ENCODE data around the gene SDE2.
A peak's percentile ranks its signal among the peaks of the same experiment; 100 is the strongest.
"Not testable (repeated sequence)": the region's sequence is repeated elsewhere in the genome, so short reads cannot be mapped to it uniquely, and the experiment has no call there.

Gene SDE2

GRCh38 chr1:226002667-226003501, 3.7 kb upstream of the SDE2 start:
- H3K4me2 ChIP-seq (ENCODE audit: low read depth, low read length, poor library complexity, severe bottlenecking) = no peak overlapping the region
- no peak overlapping the region for H3K9ac ChIP-seq (ENCODE audit: low read length)
- peaks cover 13% of the 10 kb centered on the region for H3K79me2 ChIP-seq (ENCODE audit: insufficient read depth, low read length)

GRCh38 chr1:226001963-226002666, 3.0 kb upstream of the SDE2 start:
- Histone ChIP-seq H3K4me3 (ENCODE audit: insufficient read depth, low read length, poor library complexity, severe bottlenecking) (no peak overlapping the region), H2AFZ (ENCODE audit: low read depth, low read length, severe bottlenecking) (peak overlapping the region; percentile 20), H3K9me3 (ENCODE audit: insufficient read depth, low read length) (no peaks in the 10 kb centered on the region), H3K36me3 (ENCODE audit: low read length) (no peaks in the 10 kb centered on the region), H3K4me2 (ENCODE audit: low read depth, low read length, poor library complexity, severe bottlenecking) (no peak overlapping the region), H3K79me2 (ENCODE audit: insufficient read depth, low read length) (peaks cover 20% of the 10 kb centered on the region), H3K27me3 (ENCODE audit: low read length) (no peaks in the 10 kb centered on the region), H3K9ac (ENCODE audit: low read length) (no peak overlapping the region), H4K20me1 (ENCODE audit: low read depth, low read length) (no peaks in the 10 kb centered on the region), H3K27ac (ENCODE audit: low read depth, low read length) (no peak overlapping the region), H3F3A (ENCODE audit: insufficient read depth) (peaks cover 10% of the 10 kb centered on the region), H3K9me2 (replicated peaks; ENCODE audit: insufficient read depth, low read length) (no peaks in the 10 kb centered on the region)
- no peak for TF ChIP-seq CTCF (IDR thresholded peaks at IDR 0.05; ENCODE audit: insufficient read depth, low read length, poor library complexity, severe bottlenecking)
- no peak for TF ChIP-seq EZH2phosphoT487 (conservative IDR thresholded peaks at IDR 0.05; ENCODE audit: low read length)

More at GRCh38 chr1:226002667-226003501, 3.7 kb upstream of the SDE2 start:
- no peak for TF ChIP-seq EZH2phosphoT487 (conservative IDR thresholded peaks at IDR 0.05; ENCODE audit: low read length)
- TF ChIP-seq CTCF (IDR thresholded peaks at IDR 0.05; ENCODE audit: insufficient read depth, low read length, poor library complexity, severe bottlenecking) = no peak
- no peaks in the 10 kb centered on the region for H3K9me3 ChIP-seq (ENCODE audit: insufficient read depth, low read length)
- H3K27ac ChIP-seq (ENCODE audit: low read depth, low read length) = no peak overlapping the region
- H3F3A ChIP-seq (ENCODE audit: insufficient read depth) = peaks cover 6% of the 10 kb centered on the region; the same call in 1 of the 2 replicates
- no peaks in the 10 kb centered on the region for H4K20me1 ChIP-seq (ENCODE audit: low read depth, low read length)
- peak overlapping the region; percentile 20 for H2AFZ ChIP-seq (ENCODE audit: low read depth, low read length, severe bottlenecking)
- H3K9me2 ChIP-seq (replicated peaks; ENCODE audit: insufficient read depth, low read length) = no peaks in the 10 kb centered on the region
- no peaks in the 10 kb centered on the region for H3K36me3 ChIP-seq (ENCODE audit: low read length)
- H3K27me3 ChIP-seq (ENCODE audit: low read length) = no peaks in the 10 kb centered on the region
- H3K4me3 ChIP-seq (ENCODE audit: insufficient read depth, low read length, poor library complexity, severe bottlenecking) = no peak overlapping the region

- Histone ChIP-seq H3K9me3 (ENCODE audit: insufficient read depth, low read length) (no peaks in the 10 kb centered on the region), H3K9me2 (replicated peaks; ENCODE audit: insufficient read depth, low read length) (no peaks in the 10 kb centered on the region), H3K79me2 (ENCODE audit: insufficient read depth, low read length) (peaks cover 30% of the 10 kb centered on the region), H3K9ac (ENCODE audit: low read length) (no peak overlapping the region), H3K36me3 (ENCODE audit: low read length) (no peaks in the 10 kb centered on the region), H4K20me1 (ENCODE audit: low read depth, low read length) (no peaks in the 10 kb centered on the region), H3F3A (ENCODE audit: insufficient read depth) (peaks cover 15% of the 10 kb centered on the region), H3K27me3 (ENCODE audit: low read length) (no peaks in the 10 kb centered on the region), H2AFZ (ENCODE audit: low read depth, low read length, severe bottlenecking) (no peak overlapping the region), H3K4me3 (ENCODE audit: insufficient read depth, low read length, poor library complexity, severe bottlenecking) (no peak overlapping the region), H3K4me2 (ENCODE audit: low read depth, low read length, poor library complexity, severe bottlenecking) (no peak overlapping the region), H3K27ac (ENCODE audit: low read depth, low read length) (no peak overlapping the region)
- TF ChIP-seq CTCF (IDR thresholded peaks at IDR 0.05; ENCODE audit: insufficient read depth, low read length, poor library complexity, severe bottlenecking) (no peak), EZH2phosphoT487 (conservative IDR thresholded peaks at IDR 0.05; ENCODE audit: low read length) (no peak)
These were observed 1.9 kb upstream of the SDE2 start for GRCh38 chr1:226001088-226001487.

GRCh38 chr1:226000493-226001081, 1.4 kb upstream of the SDE2 start:
- Histone ChIP-seq H3K79me2 (ENCODE audit: insufficient read depth, low read length) (peaks cover 35% of the 10 kb centered on the region), H3F3A (ENCODE audit: insufficient read depth) (peaks cover 15% of the 10 kb centered on the region), H2AFZ (ENCODE audit: low read depth, low read length, severe bottlenecking) (peak overlapping the region; percentile 27), H3K27ac (ENCODE audit: low read depth, low read length) (peak overlapping the region; percentile 83; the same call in 1 of the 2 replicates)
- H3K9ac ChIP-seq (ENCODE audit: low read length); H3K36me3 ChIP-seq (ENCODE audit: low read length); H3K4me2 ChIP-seq (ENCODE audit: low read depth, low read length, poor library complexity, severe bottlenecking); H3K4me3 ChIP-seq (ENCODE audit: insufficient read depth, low read length, poor library complexity, severe bottlenecking); H4K20me1 ChIP-seq (ENCODE audit: low read depth, low read length); H3K9me3 ChIP-seq (ENCODE audit: insufficient read depth, low read length); H3K27me3 ChIP-seq (ENCODE audit: low read length); H3K9me2 ChIP-seq (replicated peaks; ENCODE audit: insufficient read depth, low read length): not testable (repeated sequence)
